Gastrocnemius medialis (tissue), 4 donors: ENCODE measurements around the gene PLA2G6. TPM values are rescaled to one million over a fixed set of nuclear protein-coding genes. Genes with fewer than 3 reads are reported as not detected.
A peak's percentile ranks its signal among the peaks of the same experiment; 100 is the strongest.

Experiments
- ATAC-seq, 2 donors: fragments of 150-250 bp; one replicate each; pipeline ENCODE4 v1.9.1; 2016
- DNase-seq, 2 donors: peaks; one replicate each; pipeline ENCODE4 v3.0.0-alpha.2; 2019
- H3K27ac ChIP-seq, 4 donors: fragments of 200-600 bp; sonication (generic); 1 replicate in 1 of 4; 2 replicates in 3 of 4; pipeline ENCODE4 v1.5.1; 2016 to 2018; ENCODE audit warnings: mild to moderate bottlenecking in 2 of 4, moderate library complexity in 1 of 4
- H3K27me3 ChIP-seq, 3 donors: fragments of 200-600 bp; sonication (generic) in 2 of 3; 1 replicate in 1 of 3; 2 replicates in 2 of 3; pipeline versions ENCODE4 v1.5.1 to v1.6.0; 2016 to 2019; ENCODE audit warnings: mild to moderate bottlenecking in 1 of 3, moderate library complexity in 1 of 3
- H3K36me3 ChIP-seq, 2 donors: fragments of 200-600 bp; sonication (generic) in 1 of 2; one replicate each; pipeline ENCODE4 v1.5.1; 2017 to 2018
- H3K4me1 ChIP-seq, 2 donors: fragments of 200-600 bp; sonication (generic) in 1 of 2; one replicate each; pipeline ENCODE4 v1.5.1; 2016 to 2017; ENCODE audit warnings: mild to moderate bottlenecking in 2 of 2
- H3K4me3 ChIP-seq, 4 donors: fragments of 200-600 bp; sonication (generic) in 3 of 4; 1 replicate in 1 of 4; 2 replicates in 3 of 4; pipeline ENCODE4 v1.5.1; 2016 to 2019; ENCODE audit warnings: mild to moderate bottlenecking in 2 of 4
- H3K9me3 ChIP-seq, 3 donors: fragments of 200-600 bp; sonication (generic) in 2 of 3; 1 replicate in 1 of 3; 2 replicates in 2 of 3; pipeline ENCODE4 v1.5.1; 2016 to 2019
- POLR2A ChIP-seq, 2 donors: fragments of 450-650 bp; IDR thresholded peaks; one replicate each; pipeline ENCODE4 v1.6.1; 2017; ENCODE audit warnings: antibody characterized with exemption in 2 of 2, mild to moderate bottlenecking in 2 of 2, moderate library complexity in 2 of 2
- in situ Hi-C, 4 donors: fragments of 200-750 bp; cut with MboI; loops; one replicate each; pipeline versions ENCODE4 v1.15.0 to v1.8.0; 2017; ENCODE audit warnings: low sequenced_read_pairs in 4 of 4
- intact Hi-C: fragments of 100-400 bp; cut with DNase I; formaldehyde crosslinking; loops from one replicate; pipeline ENCODE4 v1.15.1; 2023; ENCODE audit warnings: low total_unique reads
- total RNA-seq, 4 donors: library from RNA; depleted of rRNA; stranded (reverse); fragments of >200 nt; gene quantifications; one replicate each; pipeline versions ENCODE4 v1.1.0 to v1.2.3, GENCODE V29; 2016
- TF ChIP-seq, protein P1 (sequence below), 5 experiments: fragments of 450-650 bp in 3 of 5; fragments of 200-600 bp in 2 of 5; sonication (generic) in 2 of 5; IDR thresholded peaks in 4 of 5; conservative IDR thresholded peaks in 1 of 5; 1 replicate in 4 of 5; 2 replicates in 1 of 5; pipeline ENCODE4 v1.5.1; 2016 to 2019; ENCODE audit warnings: antibody characterized with exemption in 5 of 5, mild to moderate bottlenecking in 3 of 5, moderate library complexity in 3 of 5

PLA2G6 gene
- total RNA-seq, 4 donors from 2014 or later: 9.1 to 19.5 (median 12.1) TPM

GRCh38 chr22:38067028-38067415 is 114.6 kb downstream of the PLA2G6 start:
- peak overlapping the region in 1 of 4 donors; percentile 57 for H3K4me3 ChIP-seq
- ATAC-seq: no peak
- peak overlapping the region; percentile 97 to 100 (median 98) for H3K27ac ChIP-seq
- peaks cover 64 to 91% of the 10 kb centered on the region in 2 donors for H3K4me1 ChIP-seq
- no peaks in the 10 kb centered on the region for H3K27me3 ChIP-seq
- H3K36me3 ChIP-seq: peaks cover 0 to 17% of the 10 kb centered on the region in 2 donors
- peak in 1 of 2 donors; percentile 76 for DNase-seq
- in situ Hi-C loops: loop anchor here in 1 of 4 donors (25.0 kb wide), 1 partner anchor 495 kb away; the partner anchor contains the start of gene DMC1
- intact Hi-C loops: loop anchor here (10.0 kb wide), 1 partner anchor 638 kb away; the partner anchor contains the start of genes GTPBP1 and JOSD1
- no peaks in the 10 kb centered on the region for H3K9me3 ChIP-seq
- no peak for TF ChIP-seq POLR2A (IDR thresholded peaks at IDR 0.05)
- TF ChIP-seq, protein P1, sequence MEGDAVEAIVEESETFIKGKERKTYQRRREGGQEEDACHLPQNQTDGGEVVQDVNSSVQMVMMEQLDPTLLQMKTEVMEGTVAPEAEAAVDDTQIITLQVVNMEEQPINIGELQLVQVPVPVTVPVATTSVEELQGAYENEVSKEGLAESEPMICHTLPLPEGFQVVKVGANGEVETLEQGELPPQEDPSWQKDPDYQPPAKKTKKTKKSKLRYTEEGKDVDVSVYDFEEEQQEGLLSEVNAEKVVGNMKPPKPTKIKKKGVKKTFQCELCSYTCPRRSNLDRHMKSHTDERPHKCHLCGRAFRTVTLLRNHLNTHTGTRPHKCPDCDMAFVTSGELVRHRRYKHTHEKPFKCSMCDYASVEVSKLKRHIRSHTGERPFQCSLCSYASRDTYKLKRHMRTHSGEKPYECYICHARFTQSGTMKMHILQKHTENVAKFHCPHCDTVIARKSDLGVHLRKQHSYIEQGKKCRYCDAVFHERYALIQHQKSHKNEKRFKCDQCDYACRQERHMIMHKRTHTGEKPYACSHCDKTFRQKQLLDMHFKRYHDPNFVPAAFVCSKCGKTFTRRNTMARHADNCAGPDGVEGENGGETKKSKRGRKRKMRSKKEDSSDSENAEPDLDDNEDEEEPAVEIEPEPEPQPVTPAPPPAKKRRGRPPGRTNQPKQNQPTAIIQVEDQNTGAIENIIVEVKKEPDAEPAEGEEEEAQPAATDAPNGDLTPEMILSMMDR (IDR thresholded peaks at IDR 0.05 in 4 of 5, conservative IDR thresholded peaks at IDR 0.05 in 1 of 5): no peak

- intact Hi-C loops: loop anchor here (10.0 kb wide), 1 partner anchor 638 kb away; the partner anchor contains the start of genes GTPBP1 and JOSD1
- DNase-seq (no peak), ATAC-seq (no peak)
- in situ Hi-C loops: loop anchor here in 1 of 4 donors (25.0 kb wide), 1 partner anchor 496 kb away; the partner anchor contains the start of gene DMC1
- Histone ChIP-seq H3K4me3 (no peak overlapping the region), H3K27me3 (no peaks in the 10 kb centered on the region), H3K27ac (peak overlapping the region; percentile 97 to 100 (median 98)), H3K4me1 (peaks cover 64 to 89% of the 10 kb centered on the region in 2 donors), H3K9me3 (no peaks in the 10 kb centered on the region), H3K36me3 (peaks cover 0 to 17% of the 10 kb centered on the region in 2 donors)
- TF ChIP-seq, protein P1 (IDR thresholded peaks at IDR 0.05 in 4 of 5, conservative IDR thresholded peaks at IDR 0.05 in 1 of 5): no peak
- TF ChIP-seq POLR2A (IDR thresholded peaks at IDR 0.05): no peak
These were observed 115.1 kb downstream of the PLA2G6 start for GRCh38 chr22:38066381-38067027.

DNA sequence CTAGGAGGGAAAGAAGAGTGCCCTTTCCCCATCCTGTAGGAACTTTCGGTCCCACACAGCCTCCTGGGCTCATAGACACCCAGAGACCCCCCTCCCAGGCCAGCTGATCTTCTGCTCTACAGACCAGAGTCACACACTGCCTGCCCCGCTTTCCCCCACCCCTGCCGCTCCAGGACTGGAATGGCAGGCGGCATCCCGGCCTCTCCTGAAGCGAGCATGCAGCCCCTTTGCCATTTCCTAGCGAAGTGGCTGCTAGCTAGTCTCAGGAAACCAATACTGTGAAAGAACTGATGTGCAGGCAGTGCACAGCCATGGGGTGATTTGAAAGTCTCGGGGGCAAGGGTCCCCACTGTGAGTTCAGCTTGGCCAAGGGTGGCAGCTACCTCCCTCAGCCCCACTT is 116.1 kb downstream of the PLA2G6 start:
- Histone ChIP-seq H3K27me3 (no peaks in the 10 kb centered on the region), H3K27ac (peak overlapping the region; percentile 97 to 100 (median 98)), H3K36me3 (peaks cover 0 to 17% of the 10 kb centered on the region in 2 donors), H3K4me1 (peaks cover 55 to 80% of the 10 kb centered on the region in 2 donors), H3K9me3 (no peaks in the 10 kb centered on the region), H3K4me3 (no peak overlapping the region)
- intact Hi-C loops (loop anchor here (10.0 kb wide), 1 partner anchor 639 kb away; the partner anchor contains the start of genes GTPBP1 and JOSD1), in situ Hi-C loops (loop anchor here in 1 of 4 donors (25.0 kb wide), 1 partner anchor 497 kb away; the partner anchor contains the start of gene DMC1)
- no peak for TF ChIP-seq POLR2A (IDR thresholded peaks at IDR 0.05)
- TF ChIP-seq, protein P1 (IDR thresholded peaks at IDR 0.05 in 4 of 5, conservative IDR thresholded peaks at IDR 0.05 in 1 of 5): no peak
- DNase-seq (no peak), ATAC-seq (no peak)

- Histone ChIP-seq H3K4me1 (peaks cover 35 to 54% of the 10 kb centered on the region in 2 donors), H3K36me3 (peaks cover 0 to 17% of the 10 kb centered on the region in 2 donors), H3K27ac (peak overlapping the region; percentile 97 to 100 (median 98)), H3K27me3 (no peaks in the 10 kb centered on the region), H3K9me3 (no peaks in the 10 kb centered on the region), H3K4me3 (no peak overlapping the region)
- ATAC-seq (peak; percentile 81 to 87), DNase-seq (peak; percentile 76 to 86)
- in situ Hi-C loops: loop anchor here in 1 of 4 donors (25.0 kb wide), 1 partner anchor 500 kb away; the partner anchor contains the start of gene DMC1
- intact Hi-C loops: loop anchor here (10.0 kb wide), 1 partner anchor 642 kb away; the partner anchor contains the start of genes GTPBP1 and JOSD1
- TF ChIP-seq POLR2A (IDR thresholded peaks at IDR 0.05): peak; percentile 12 to 36
- TF ChIP-seq, protein P1 (IDR thresholded peaks at IDR 0.05 in 4 of 5, conservative IDR thresholded peaks at IDR 0.05 in 1 of 5): no peak
These were observed 118.8 kb downstream of the PLA2G6 start for GRCh38 chr22:38062791-38063190.

Other genes starting within 250 kb of the PLA2G6 start
- gene C22orf23, start 228.2 kb downstream of the PLA2G6 start, total RNA-seq: 1 to 10 TPM in 1 of 4 donors, under 1 TPM in 2, not detected in 1; 0.20 to 1.1 (median 0.35) TPM
- gene POLR2F, start 228.1 kb downstream of the PLA2G6 start, total RNA-seq: 100 to 1,000 TPM in 3 of 4 donors, 10 to 100 TPM in 1; 84.1 to 152 (median 134) TPM
- under 1 TPM in 3 of 4 donors, not detected in 1; 0.17 to 0.62 (median 0.59) TPM for gene SOX10, start 197.3 kb downstream of the PLA2G6 start, total RNA-seq
- gene PICK1, start 124.4 kb downstream of the PLA2G6 start, total RNA-seq: 10 to 100 TPM; 36.4 to 63.8 (median 50.1) TPM
- under 1 TPM in 1 of 4 donors, not detected in 3; 0.42 TPM for gene SLC16A8, start 97.6 kb downstream of the PLA2G6 start, total RNA-seq
- gene BAIAP2L2, start 71.1 kb downstream of the PLA2G6 start, total RNA-seq: 1 to 10 TPM in 1 of 4 donors, under 1 TPM in 2, not detected in 1; 0.16 to 1.7 (median 0.72) TPM
- gene MAFF, start 20.2 kb upstream of the PLA2G6 start, total RNA-seq: 100 to 1,000 TPM in 1 of 4 donors, 10 to 100 TPM in 3; 19.3 to 448 (median 33.4) TPM
- 10 to 100 TPM; 25.4 to 40.7 (median 31.2) TPM for gene TMEM184B, start 91.2 kb upstream of the PLA2G6 start, total RNA-seq
- gene CSNK1E, start 135.6 kb upstream of the PLA2G6 start, total RNA-seq: 10 to 100 TPM; 29.8 to 66.3 (median 40.3) TPM